Activated naive CD4-positive, alpha-beta T cell treated with anti-CD3 and anti-CD28 coated beads, Interleukin-2, amount 10 ng/mL, durations not matched to agents 7 days and 5 days (primary cell): ENCODE measurements around the gene TMEM108.

Source experiments
- CTCF ChIA-PET: fragments of 350-600 bp; sonication (Branson Sonifier 250); formaldehyde crosslinking; loops from one replicate; lab custom pipeline; 2021; ENCODE audit warnings: antibody characterized with exemption; lab: Charles Lee
- DNase-seq: peaks from one replicate; pipeline ENCODE4 v3.0.0-alpha.2; 2020
- H3K27ac Mint-ChIP-seq: one replicate; pipeline ENCODE4 v1.8.0; 2021; ENCODE audit warnings: mild to moderate bottlenecking, moderate library complexity, mixed read lengths
- H3K27me3 Mint-ChIP-seq: one replicate; pipeline ENCODE4 v1.8.0; 2021; ENCODE audit warnings: mild to moderate bottlenecking, mixed read lengths
- H3K36me3 Mint-ChIP-seq: one replicate; pipeline ENCODE4 v1.8.0; 2021; ENCODE audit warnings: mixed read lengths
- H3K4me1 Mint-ChIP-seq: one replicate; pipeline ENCODE4 v1.8.0; 2021; ENCODE audit warnings: mixed read lengths
- H3K4me3 Mint-ChIP-seq: one replicate; pipeline ENCODE4 v1.8.0; 2021; ENCODE audit warnings: mild to moderate bottlenecking, moderate library complexity, mixed read lengths
- H3K9me3 Mint-ChIP-seq: one replicate; pipeline ENCODE4 v1.8.0; 2021; ENCODE audit warnings: mixed read lengths

The TMEM108 gene

DNA sequence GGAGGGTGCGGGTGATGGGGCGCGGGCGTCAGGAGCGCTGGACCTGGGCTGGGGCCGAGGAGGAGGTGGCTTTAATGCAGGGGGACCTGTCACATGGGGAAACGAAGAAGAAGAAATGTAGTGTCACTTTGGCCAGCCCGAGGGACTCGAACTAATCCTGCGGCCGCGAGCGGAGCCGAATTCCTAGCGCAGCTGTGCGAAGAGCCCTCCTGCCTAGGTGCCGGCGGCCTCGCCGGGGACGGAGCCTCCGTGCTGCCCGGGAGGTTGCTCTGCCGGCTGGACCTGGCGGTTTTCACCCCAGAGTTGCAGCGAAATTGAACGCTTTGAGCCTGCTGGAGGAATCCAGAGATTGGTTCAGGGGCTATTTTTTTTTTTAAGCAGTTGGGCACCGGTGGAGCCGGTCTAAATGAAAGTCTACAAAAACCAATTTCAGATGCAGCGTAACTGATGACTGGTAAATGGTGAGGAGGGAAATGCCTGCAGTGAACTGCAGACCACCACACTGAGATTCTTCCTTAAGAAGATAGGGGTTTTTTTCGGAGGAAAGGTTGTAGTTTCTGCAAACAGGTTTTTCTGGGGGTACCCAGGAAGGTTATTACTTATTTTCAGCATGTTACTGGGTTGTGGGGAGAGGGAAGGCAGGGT is 662 bp downstream of the TMEM108 start:
- no peak for DNase-seq
- CTCF ChIA-PET, result no interaction called here
- Mint-ChIP-seq H3K9me3 (no peaks in the 10 kb centered on the region), H3K4me3 (peak overlapping the region; percentile 5), H3K36me3 (no peaks in the 10 kb centered on the region), H3K27me3 (peaks cover 47% of the 10 kb centered on the region), H3K4me1 (peaks cover 4% of the 10 kb centered on the region), H3K27ac (no peak overlapping the region)

DNA sequence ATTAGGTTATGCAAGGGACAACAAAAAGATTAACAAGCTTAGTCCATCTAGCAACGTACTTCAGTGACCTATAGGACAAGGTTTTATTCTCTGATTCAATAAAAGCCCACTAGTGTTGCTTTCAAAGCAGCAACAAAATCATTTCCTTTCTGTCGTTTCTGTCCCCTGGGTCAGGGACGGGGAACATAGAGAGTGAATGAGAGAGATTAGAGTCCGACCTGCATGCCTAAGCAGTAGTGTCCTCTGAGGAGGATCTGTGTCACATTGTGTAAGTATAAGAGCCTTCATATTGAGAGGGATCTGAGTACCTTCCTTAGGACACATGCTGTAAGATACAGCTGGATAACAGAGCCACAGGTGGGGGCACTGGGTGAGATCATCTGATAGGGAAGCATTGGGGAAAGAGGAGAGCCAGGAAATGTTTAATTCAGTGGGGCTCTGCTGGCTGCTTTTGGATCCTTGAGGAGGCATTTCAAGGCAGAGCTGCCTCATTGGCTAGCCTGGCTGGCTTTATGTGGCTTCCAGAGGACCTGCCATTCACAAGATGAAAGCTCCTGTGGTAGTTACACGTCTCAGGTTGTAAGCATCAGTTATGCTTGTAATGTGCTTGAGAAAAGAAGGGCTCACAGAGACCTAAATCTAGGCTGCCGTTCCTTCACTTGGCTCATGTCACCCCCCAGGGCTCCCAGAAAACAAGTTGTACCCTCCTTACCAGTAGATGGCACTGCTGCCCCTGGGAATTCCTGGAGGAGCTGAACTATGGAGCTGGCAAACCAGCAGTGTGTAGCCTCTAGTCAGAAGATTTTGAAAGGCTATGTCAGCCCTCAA is 2.7 kb downstream of the TMEM108 start:
- Mint-ChIP-seq H3K36me3 (no peaks in the 10 kb centered on the region), H3K4me3 (no peak overlapping the region), H3K4me1 (peaks cover 4% of the 10 kb centered on the region), H3K27ac (no peak overlapping the region), H3K9me3 (no peaks in the 10 kb centered on the region), H3K27me3 (peaks cover 47% of the 10 kb centered on the region)
- CTCF ChIA-PET, result interaction anchor here (0.7 to 2.8 kb wide), 3 partner anchors 343 to 383 kb away, joined by 3 to 12 read pairs (median 9); no protein-coding TSS in a partner anchor
- peak; percentile 39 for DNase-seq

DNA sequence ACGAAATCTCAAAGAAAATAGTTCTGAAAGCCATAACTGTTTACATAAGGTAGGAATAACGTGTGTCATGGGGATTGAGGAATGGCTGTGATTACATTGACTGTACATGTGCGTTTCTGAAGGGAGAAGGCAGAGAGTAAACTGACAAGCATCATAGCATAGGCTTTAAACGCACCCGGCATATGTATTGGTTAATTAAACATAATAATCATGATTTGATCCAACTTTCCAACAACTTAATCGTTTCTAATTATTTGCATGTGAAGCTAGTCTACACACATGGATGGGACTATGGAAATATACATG is 3.3 kb downstream of the TMEM108 start:
- H3K27ac Mint-ChIP-seq, result no peak overlapping the region
- H3K4me3 Mint-ChIP-seq, result no peak overlapping the region
- H3K27me3 Mint-ChIP-seq, result peaks cover 47% of the 10 kb centered on the region
- no peaks in the 10 kb centered on the region for H3K9me3 Mint-ChIP-seq
- DNase-seq, result no peak
- H3K36me3 Mint-ChIP-seq, result no peaks in the 10 kb centered on the region
- peaks cover 4% of the 10 kb centered on the region for H3K4me1 Mint-ChIP-seq
- CTCF ChIA-PET, result interaction anchor here (0.7 to 2.8 kb wide), 4 partner anchors 19 to 382 kb away, joined by 3 to 12 read pairs (median 7); no protein-coding TSS in a partner anchor

DNA sequence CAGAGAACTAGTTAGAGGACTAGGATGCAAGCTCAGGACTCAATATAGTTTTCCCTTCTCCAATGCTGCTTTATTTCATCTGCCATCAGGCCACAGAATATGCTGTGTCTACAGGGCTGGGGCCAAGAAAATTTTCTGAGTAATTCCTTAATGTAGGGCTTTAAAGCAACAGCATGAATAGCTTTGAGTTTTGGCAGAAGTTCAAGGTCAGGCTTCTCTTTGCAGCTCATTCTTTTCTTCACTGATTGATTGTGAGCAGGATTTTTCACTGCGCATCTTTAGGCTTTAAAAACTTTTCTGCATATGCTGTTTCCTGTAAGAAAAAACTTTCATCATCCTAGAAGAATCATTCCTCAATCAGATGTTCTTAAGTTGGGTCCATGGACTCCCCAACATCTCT is 4.6 kb downstream of the TMEM108 start:
- DNase-seq, result no peak
- Mint-ChIP-seq H3K4me1 (no peaks in the 10 kb centered on the region), H3K27ac (no peak overlapping the region), H3K4me3 (no peak overlapping the region), H3K9me3 (no peaks in the 10 kb centered on the region), H3K36me3 (no peaks in the 10 kb centered on the region), H3K27me3 (peaks cover 34% of the 10 kb centered on the region)
- CTCF ChIA-PET, result interaction anchor here (1.7 to 2.8 kb wide), 3 partner anchors 17 to 381 kb away, joined by 5 to 12 read pairs (median 9); no protein-coding TSS in a partner anchor

DNA sequence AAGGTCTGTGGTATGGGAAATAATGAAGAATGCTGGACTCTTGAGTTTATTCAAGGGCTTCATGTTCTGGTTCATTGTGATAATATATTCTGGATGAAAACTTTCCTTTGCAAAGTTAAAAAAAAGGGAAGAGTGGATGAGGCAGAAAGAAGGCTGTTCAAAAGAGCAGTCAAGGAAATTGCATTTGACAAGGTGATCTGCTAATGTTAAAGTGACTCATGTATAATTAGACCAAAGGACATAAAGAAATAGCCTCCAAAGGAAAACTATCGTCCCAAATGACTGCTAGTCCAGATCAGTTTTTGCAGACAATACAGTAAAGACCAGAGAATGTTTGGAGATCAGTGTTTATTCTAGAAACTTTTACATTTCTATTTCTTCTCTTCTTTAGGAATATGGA is 9.8 kb downstream of the TMEM108 start:
- no peak for DNase-seq
- Mint-ChIP-seq H3K36me3 (no peaks in the 10 kb centered on the region), H3K4me3 (no peak overlapping the region), H3K27me3 (no peaks in the 10 kb centered on the region), H3K4me1 (no peaks in the 10 kb centered on the region), H3K9me3 (no peaks in the 10 kb centered on the region), H3K27ac (no peak overlapping the region)
- CTCF ChIA-PET, result no interaction called here

DNA sequence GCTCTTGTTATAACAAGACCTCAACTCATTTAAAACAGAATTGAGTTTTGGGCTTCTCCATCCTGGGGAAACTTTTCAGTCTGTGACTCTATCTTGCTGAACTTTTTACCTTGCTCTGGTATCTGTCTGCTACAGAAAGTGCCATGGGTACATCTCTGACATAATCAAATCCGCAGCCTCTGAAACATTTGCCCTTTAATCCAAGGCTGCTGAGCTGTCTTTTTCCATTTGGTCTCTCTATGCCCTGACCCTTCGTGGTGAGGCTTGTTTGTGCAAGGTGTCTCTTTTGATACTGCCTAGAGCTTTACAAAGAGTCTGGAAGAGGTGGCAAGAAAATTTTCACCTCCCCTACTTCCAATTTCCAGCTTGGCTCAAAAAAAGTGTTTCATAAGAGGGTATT is 11.3 kb downstream of the TMEM108 start:
- Mint-ChIP-seq H3K4me1 (no peaks in the 10 kb centered on the region), H3K27me3 (no peaks in the 10 kb centered on the region), H3K4me3 (no peak overlapping the region), H3K36me3 (no peaks in the 10 kb centered on the region), H3K9me3 (no peaks in the 10 kb centered on the region), H3K27ac (no peak overlapping the region)
- CTCF ChIA-PET, result no interaction called here
- DNase-seq, result no peak

DNA sequence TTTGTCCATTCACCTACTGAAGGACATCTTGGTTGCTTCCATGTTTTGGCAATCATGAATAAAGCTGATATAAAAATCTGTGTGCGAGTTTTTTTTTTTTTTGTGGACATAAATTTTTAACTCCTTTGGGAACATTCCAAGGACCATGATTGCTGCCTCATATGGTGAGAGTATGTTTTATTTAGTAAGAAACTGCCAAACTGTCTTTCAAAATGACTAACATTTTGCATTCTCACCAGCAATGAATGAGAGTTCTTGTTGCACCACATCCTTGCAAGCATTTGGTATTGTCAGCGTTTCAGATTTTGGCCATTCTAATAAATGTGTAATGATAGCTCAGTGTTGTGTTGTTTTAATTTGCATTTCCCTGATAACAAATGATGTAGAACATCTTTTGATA is 12.7 kb downstream of the TMEM108 start:
- no peak overlapping the region for H3K4me3 Mint-ChIP-seq
- DNase-seq, result no peak
- H3K4me1 Mint-ChIP-seq, result no peaks in the 10 kb centered on the region
- no peaks in the 10 kb centered on the region for H3K27me3 Mint-ChIP-seq
- CTCF ChIA-PET, result no interaction called here
- H3K9me3 Mint-ChIP-seq, result no peaks in the 10 kb centered on the region
- no peaks in the 10 kb centered on the region for H3K36me3 Mint-ChIP-seq
- H3K27ac Mint-ChIP-seq, result no peak overlapping the region

DNA sequence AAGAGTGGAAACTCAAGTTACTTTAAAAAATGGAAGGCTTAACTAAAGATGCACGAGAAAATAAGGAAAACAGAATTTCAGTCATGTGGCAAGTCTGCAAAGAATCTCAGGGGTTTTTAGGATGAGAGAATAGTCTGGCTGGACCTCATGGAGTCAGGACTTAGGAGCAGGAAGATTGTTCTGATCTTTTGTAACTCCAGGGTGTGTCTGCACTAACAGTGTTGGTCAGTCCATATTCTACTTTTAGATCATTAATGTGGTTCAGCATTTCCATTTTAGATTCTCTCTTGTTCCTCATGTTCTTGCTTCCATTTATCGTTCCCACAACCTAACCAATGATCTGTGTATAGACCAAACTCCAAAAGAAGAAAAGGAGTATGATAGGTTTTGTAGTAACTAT is 15.3 kb downstream of the TMEM108 start:
- no peak overlapping the region for H3K27ac Mint-ChIP-seq
- CTCF ChIA-PET, result no interaction called here
- DNase-seq, result no peak
- no peaks in the 10 kb centered on the region for H3K4me1 Mint-ChIP-seq
- H3K9me3 Mint-ChIP-seq, result no peaks in the 10 kb centered on the region
- H3K27me3 Mint-ChIP-seq, result no peaks in the 10 kb centered on the region
- H3K4me3 Mint-ChIP-seq, result no peak overlapping the region
- H3K36me3 Mint-ChIP-seq, result no peaks in the 10 kb centered on the region

DNA sequence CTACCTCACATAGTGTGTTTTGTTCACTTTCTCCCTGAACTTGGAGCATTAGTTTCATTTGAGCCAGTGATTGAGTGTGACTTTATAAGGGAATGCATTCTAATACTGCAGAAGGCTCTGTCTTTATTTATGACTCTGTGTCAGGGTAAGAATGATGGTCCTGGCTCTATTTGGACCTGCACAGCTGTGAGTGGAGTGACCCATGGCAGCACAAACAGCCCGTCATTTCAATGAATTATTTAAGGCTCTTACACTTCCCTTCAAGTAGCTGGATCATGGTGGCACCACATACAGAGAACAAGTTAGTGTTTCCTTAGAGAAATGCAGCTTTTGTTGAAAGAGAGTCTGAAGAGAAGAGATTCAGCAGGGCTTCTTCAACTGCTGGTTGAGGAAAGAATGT is 16.4 kb downstream of the TMEM108 start:
- H3K36me3 Mint-ChIP-seq, result no peaks in the 10 kb centered on the region
- H3K9me3 Mint-ChIP-seq, result no peaks in the 10 kb centered on the region
- H3K27ac Mint-ChIP-seq, result no peak overlapping the region
- no peaks in the 10 kb centered on the region for H3K27me3 Mint-ChIP-seq
- no peaks in the 10 kb centered on the region for H3K4me1 Mint-ChIP-seq
- no peak overlapping the region for H3K4me3 Mint-ChIP-seq
- no peak for DNase-seq
- CTCF ChIA-PET, result no interaction called here

DNA sequence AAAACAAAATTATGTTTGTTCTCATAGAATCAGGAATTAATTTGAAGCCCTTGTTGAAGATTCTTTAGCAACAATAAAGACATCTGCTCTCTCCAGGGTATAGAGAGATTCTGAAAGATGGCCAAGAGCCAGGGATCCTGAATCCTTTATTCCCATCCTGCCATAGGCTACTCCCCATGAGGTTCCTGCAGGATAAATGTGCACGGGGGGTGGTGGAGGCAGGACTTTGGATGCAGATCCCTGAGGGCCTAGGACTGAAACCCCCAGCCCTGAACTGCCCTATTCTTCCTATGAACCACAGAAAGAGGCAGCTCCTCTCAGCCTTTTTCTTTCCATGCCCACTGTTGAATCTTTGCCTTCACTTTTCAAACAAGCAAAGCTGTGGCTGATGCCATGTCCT is 17.1 kb downstream of the TMEM108 start:
- no peaks in the 10 kb centered on the region for H3K9me3 Mint-ChIP-seq
- H3K27ac Mint-ChIP-seq, result no peak overlapping the region
- CTCF ChIA-PET, result no interaction called here
- H3K27me3 Mint-ChIP-seq, result no peaks in the 10 kb centered on the region
- no peak for DNase-seq
- H3K36me3 Mint-ChIP-seq, result no peaks in the 10 kb centered on the region
- H3K4me1 Mint-ChIP-seq, result no peaks in the 10 kb centered on the region
- no peak overlapping the region for H3K4me3 Mint-ChIP-seq

DNA sequence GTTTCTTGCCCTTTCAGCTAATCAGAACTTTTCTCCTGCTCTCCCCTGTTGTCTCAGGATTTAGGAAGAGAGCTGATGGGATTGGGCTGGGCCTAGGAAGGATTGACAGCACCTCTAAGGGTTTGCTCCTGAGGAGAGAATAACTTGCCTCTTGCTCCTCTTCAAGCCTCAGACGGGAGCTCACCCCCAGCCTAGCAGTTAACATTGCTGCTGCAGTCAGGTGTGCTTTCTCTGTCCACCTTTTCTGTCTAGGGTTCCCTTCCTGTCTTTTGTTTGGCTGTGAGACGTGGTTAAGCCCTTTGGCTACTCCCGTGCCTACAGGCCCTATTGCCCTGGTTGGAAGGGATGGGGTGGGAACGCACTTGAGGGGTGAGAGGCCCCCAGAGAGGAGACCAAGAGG is 20.1 kb downstream of the TMEM108 start:
- H3K9me3 Mint-ChIP-seq, result no peaks in the 10 kb centered on the region
- no peak overlapping the region for H3K4me3 Mint-ChIP-seq
- no peak for DNase-seq
- no peaks in the 10 kb centered on the region for H3K4me1 Mint-ChIP-seq
- no peaks in the 10 kb centered on the region for H3K36me3 Mint-ChIP-seq
- CTCF ChIA-PET, result no interaction called here
- H3K27me3 Mint-ChIP-seq, result peaks cover 5% of the 10 kb centered on the region
- no peak overlapping the region for H3K27ac Mint-ChIP-seq

DNA sequence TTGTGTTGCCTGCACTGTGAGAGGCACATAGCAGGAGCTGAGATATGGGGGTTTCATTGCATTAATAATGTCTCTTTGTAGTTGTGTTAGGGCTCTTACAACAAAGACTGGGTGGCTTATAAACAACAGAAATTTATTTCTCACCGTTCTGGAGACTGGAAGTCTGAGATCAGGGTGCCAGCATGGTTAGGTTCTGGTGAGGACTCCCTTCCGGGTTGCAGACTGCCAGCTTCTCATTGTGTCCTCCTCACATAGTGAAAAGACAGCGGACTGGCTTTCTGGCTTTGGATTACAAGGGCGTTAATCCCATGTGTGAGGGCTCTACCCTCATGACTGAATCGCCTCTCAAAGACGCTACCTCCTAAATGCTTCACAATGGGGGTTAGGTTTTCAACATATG is 20.6 kb downstream of the TMEM108 start:
- Mint-ChIP-seq H3K9me3 (no peaks in the 10 kb centered on the region), H3K27ac (no peak overlapping the region), H3K4me1 (no peaks in the 10 kb centered on the region), H3K27me3 (peaks cover 5% of the 10 kb centered on the region), H3K4me3 (no peak overlapping the region), H3K36me3 (no peaks in the 10 kb centered on the region)
- CTCF ChIA-PET, result no interaction called here
- no peak for DNase-seq

DNA sequence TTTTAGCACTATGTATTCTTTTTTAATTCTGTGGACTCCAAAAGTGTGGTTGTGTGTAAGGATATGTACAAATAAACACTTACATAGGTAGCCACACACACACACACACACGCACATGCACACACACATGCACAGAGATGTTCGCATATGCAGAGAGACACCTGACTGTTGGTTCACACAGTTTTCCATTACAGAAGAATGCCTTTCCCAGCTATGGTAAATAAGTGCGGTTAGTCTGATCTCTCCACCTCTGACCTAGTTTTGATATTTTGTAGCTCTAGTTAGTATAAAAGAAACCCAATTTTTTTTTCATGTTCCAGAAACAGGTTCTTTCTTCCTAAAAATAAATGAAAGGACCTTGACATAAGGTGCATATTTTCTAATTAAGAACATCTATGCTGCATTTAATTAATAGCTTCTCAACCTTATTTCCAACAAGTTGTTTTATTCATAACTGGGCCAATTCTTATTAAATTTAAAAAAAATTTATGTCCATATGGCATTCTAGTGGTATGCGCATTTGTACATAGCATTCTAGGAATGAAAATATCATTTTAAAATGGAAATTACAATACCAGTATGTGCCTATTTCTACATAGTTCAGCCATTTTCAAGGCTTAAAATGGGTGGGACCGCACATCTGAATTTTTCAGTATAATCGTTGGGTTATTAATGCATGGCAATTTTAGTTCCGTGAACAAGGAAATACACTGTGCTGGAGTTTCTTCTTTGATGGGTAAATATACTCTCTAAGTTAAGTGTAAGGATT is 27.2 kb downstream of the TMEM108 start:
- CTCF ChIA-PET, result no interaction called here
- Mint-ChIP-seq H3K4me3 (no peak overlapping the region), H3K27me3 (peaks cover 13% of the 10 kb centered on the region), H3K4me1 (no peaks in the 10 kb centered on the region), H3K36me3 (no peaks in the 10 kb centered on the region), H3K27ac (no peak overlapping the region), H3K9me3 (no peaks in the 10 kb centered on the region)
- no peak for DNase-seq

DNA sequence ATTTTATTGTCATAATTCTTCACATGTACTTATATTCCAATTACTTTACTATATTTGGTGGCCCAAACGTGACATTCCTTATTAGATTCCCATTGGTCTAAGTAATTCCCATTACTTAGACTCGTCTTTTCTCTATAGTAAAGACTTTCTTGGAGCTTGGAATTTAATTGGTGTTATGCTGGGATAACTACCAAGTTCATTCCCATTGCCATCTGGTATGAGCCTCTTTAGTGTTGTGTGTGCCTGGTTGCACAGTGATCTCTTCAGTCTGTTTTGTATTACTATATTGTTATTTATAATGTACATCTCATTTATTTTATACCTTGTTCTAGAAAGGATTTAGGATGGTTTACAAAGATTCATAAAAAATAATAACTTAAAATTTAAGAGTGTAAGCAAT is 27.8 kb downstream of the TMEM108 start:
- no peak for DNase-seq
- H3K4me1 Mint-ChIP-seq, result no peaks in the 10 kb centered on the region
- H3K36me3 Mint-ChIP-seq, result no peaks in the 10 kb centered on the region
- H3K9me3 Mint-ChIP-seq, result no peaks in the 10 kb centered on the region
- CTCF ChIA-PET, result interaction anchor here (0.6 kb wide), 1 partner anchor 1092 kb away, joined by 3 read pairs; no protein-coding TSS in a partner anchor
- no peak overlapping the region for H3K27ac Mint-ChIP-seq
- peaks cover 13% of the 10 kb centered on the region for H3K27me3 Mint-ChIP-seq
- H3K4me3 Mint-ChIP-seq, result no peak overlapping the region
